GM23248 (cell line): ENCODE measurements around the gene OR51B2. TPM values are rescaled to one million over a fixed set of nuclear protein-coding genes. Genes with fewer than 3 reads are reported as not detected.
A peak's percentile ranks its signal among the peaks of the same experiment; 100 is the strongest.

Source experiments
- DNase-seq: peaks from one replicate; pipeline ENCODE4 v3.0.0-alpha.2; 2015
- H2AFZ ChIP-seq: fragments of 200-600 bp; sonication (generic); 2 replicates; pipeline ENCODE4 v1.6.1; 2016; ENCODE audit warnings: antibody characterized with exemption
- H3F3A ChIP-seq: fragments of 200-600 bp; sonication (generic); 2 replicates; pipeline ENCODE4 v1.6.1; 2016; ENCODE audit warnings: mild to moderate bottlenecking, antibody characterized with exemption, mixed run types; ENCODE audit not compliant: insufficient read depth
- H3K27ac ChIP-seq: fragments of 200-600 bp; sonication (generic); 2 replicates; pipeline ENCODE4 v1.5.1; 2016; ENCODE audit warnings: mild to moderate bottlenecking
- H3K27me3 ChIP-seq: fragments of 200-600 bp; sonication (generic); replicated peaks from 2 replicates; pipeline ENCODE4 v1.6.1; 2016; ENCODE audit warnings: mild to moderate bottlenecking; ENCODE audit not compliant: insufficient read depth
- H3K36me3 ChIP-seq: fragments of 200-600 bp; sonication (generic); 2 replicates; pipeline ENCODE4 v1.6.1; 2016; ENCODE audit warnings: low read depth, mild to moderate bottlenecking
- H3K4me1 ChIP-seq: fragments of 200-600 bp; sonication (generic); 2 replicates; pipeline ENCODE4 v1.6.1; 2016; ENCODE audit warnings: mild to moderate bottlenecking; ENCODE audit not compliant: insufficient read depth
- H3K4me2 ChIP-seq: fragments of 200-600 bp; sonication (generic); one replicate; pipeline ENCODE4 v1.6.1; 2016; ENCODE audit warnings: mild to moderate bottlenecking; ENCODE audit not compliant: unreplicated experiment
- H3K4me3 ChIP-seq: fragments of 200-600 bp; sonication (generic); 2 replicates; pipeline ENCODE4 v1.5.1; 2016; ENCODE audit warnings: mild to moderate bottlenecking
- H3K79me2 ChIP-seq: fragments of 200-600 bp; sonication (generic); 2 replicates; pipeline ENCODE4 v1.6.1; 2016; ENCODE audit warnings: mild to moderate bottlenecking; ENCODE audit not compliant: insufficient read depth
- H3K9ac ChIP-seq: fragments of 200-600 bp; sonication (generic); 2 replicates; pipeline ENCODE4 v1.6.1; 2016; ENCODE audit warnings: mild to moderate bottlenecking
- H3K9me2 ChIP-seq: fragments of 200-600 bp; sonication (generic); 2 replicates; pipeline ENCODE4 v1.6.1; 2016; ENCODE audit warnings: mixed run types, mild to moderate bottlenecking, moderate library complexity; ENCODE audit not compliant: insufficient read depth
- H3K9me3 ChIP-seq: fragments of 200-600 bp; sonication (generic); one replicate; pipeline ENCODE4 v1.6.1; 2017; ENCODE audit warnings: low read depth
- H4K20me1 ChIP-seq: fragments of 200-600 bp; sonication (generic); 2 replicates; pipeline ENCODE4 v1.6.0; 2016; ENCODE audit not compliant: insufficient read depth
- EZH2 ChIP-seq: fragments of 200-600 bp; sonication (generic); IDR thresholded peaks from 2 replicates; pipeline ENCODE4 v1.6.1; 2018; ENCODE audit warnings: antibody characterized with exemption, mild to moderate bottlenecking; ENCODE audit not compliant: insufficient read depth, poor library complexity, severe bottlenecking
- EZH2phosphoT487 ChIP-seq: fragments of 200-600 bp; sonication (generic); IDR thresholded peaks from 2 replicates; pipeline ENCODE4 v1.6.1; 2018; ENCODE audit warnings: antibody characterized with exemption, moderate library complexity, mild to moderate bottlenecking, low read depth; ENCODE audit not compliant: insufficient read depth
- WGBS, 2 experiments: methylation state at CpG; one replicate each; pipeline ENCODE4 v1.1.6; 2015 to 2017; ENCODE audit warnings: low lambda C conversion rate in 2 of 2, low coverage in 1 of 2; ENCODE audit errors: missing lambda C conversion rate in 2 of 2; 5-methylcytosine and 5-hydroxymethylcytosine counted together
- in situ Hi-C: fragments of 300-500 bp; cut with MboI; formaldehyde crosslinking; loops from 2 replicates; pipeline ENCODE4 v1.15.0; 2020
- polyA plus RNA-seq: library from polyadenylated mRNA; unstranded; fragments of >200 nt; fragmentation: Nextera tagmentation; extraction: Ambion mirVana; gene quantifications from 2 replicates; pipeline ENCODE4 v1.2.1, GENCODE V29; 2016
- total RNA-seq: library from RNA; depleted of rRNA; stranded (reverse); fragments of >200 nt; shearing (Covaris generic); gene quantifications from 2 replicates; pipeline ENCODE4 v1.2.3, GENCODE V29; 2014

The OR51B2 gene
- total and polyA plus RNA-seq, 2 experiments from 2014 or later: not detected

GRCh38 chr11:5288906-5289550 lies 35.1 kb downstream of the OR51B2 start:
- H3K4me2 ChIP-seq: peak overlapping the region; percentile 13
- DNase-seq: peak; percentile 60
- H2AFZ ChIP-seq: peak overlapping the region; percentile 66; the same call in 1 of the 2 replicates
- peaks cover 19% of the 10 kb centered on the region for H3F3A ChIP-seq
- in situ Hi-C loops: no loop called here
- TF ChIP-seq EZH2phosphoT487: no peak
- TF ChIP-seq EZH2: no peak
- H3K79me2 ChIP-seq: no peaks in the 10 kb centered on the region
- H3K9ac ChIP-seq: no peak overlapping the region
- no peaks in the 10 kb centered on the region for H3K36me3 ChIP-seq
- 83 to 91% methylated on average over 6 of the region's 6 CpGs for WGBS, 2 experiments
- no peaks in the 10 kb centered on the region for H4K20me1 ChIP-seq
- H3K27me3 ChIP-seq: no peaks in the 10 kb centered on the region
- H3K27ac ChIP-seq: peak overlapping the region; percentile 58
- no peaks in the 10 kb centered on the region for H3K9me3 ChIP-seq
- peaks cover 29% of the 10 kb centered on the region for H3K4me1 ChIP-seq
- H3K4me3 ChIP-seq: peak overlapping the region; percentile 7; the same call in 1 of the 2 replicates
- no peaks in the 10 kb centered on the region for H3K9me2 ChIP-seq

- TF ChIP-seq EZH2phosphoT487 (no peak), EZH2 (no peak)
- in situ Hi-C loops: no loop called here
- peak; percentile 54 for DNase-seq
- Histone ChIP-seq H3K4me3 (no peak overlapping the region), H3K27ac (no peak overlapping the region), H2AFZ (peak overlapping the region; percentile 18; the same call in 1 of the 2 replicates), H4K20me1 (no peaks in the 10 kb centered on the region), H3K4me2 (no peak overlapping the region), H3K9me2 (no peaks in the 10 kb centered on the region), H3K9me3 (no peaks in the 10 kb centered on the region), H3K4me1 (peaks cover 29% of the 10 kb centered on the region), H3K27me3 (no peaks in the 10 kb centered on the region), H3K36me3 (no peaks in the 10 kb centered on the region), H3K9ac (no peak overlapping the region), H3F3A (peaks cover 19% of the 10 kb centered on the region), H3K79me2 (no peaks in the 10 kb centered on the region)
- 62 to 66% methylated on average over 7 of the region's 7 CpGs for WGBS, 2 experiments
Observed at GRCh38 chr11:5288108-5288905, 35.8 kb downstream of the OR51B2 start.

- Histone ChIP-seq H2AFZ (no peak overlapping the region), H3K79me2 (no peaks in the 10 kb centered on the region), H3K4me1 (peaks cover 29% of the 10 kb centered on the region), H3K36me3 (no peaks in the 10 kb centered on the region), H3K4me2 (no peak overlapping the region), H4K20me1 (no peaks in the 10 kb centered on the region), H3F3A (peaks cover 22% of the 10 kb centered on the region), H3K27ac (no peak overlapping the region), H3K9me2 (no peaks in the 10 kb centered on the region), H3K9me3 (no peaks in the 10 kb centered on the region), H3K9ac (no peak overlapping the region), H3K27me3 (no peaks in the 10 kb centered on the region), H3K4me3 (no peak overlapping the region)
- no peak for DNase-seq
- no peak for TF ChIP-seq EZH2phosphoT487
- TF ChIP-seq EZH2: no peak
- in situ Hi-C loops: no loop called here
- 64 to 74% methylated on average over 3 of the region's 3 CpGs for WGBS, 2 experiments
Observed at GRCh38 chr11:5286901-5287300, 37.2 kb downstream of the OR51B2 start.

GRCh38 chr11:5286351-5286750 lies 37.7 kb downstream of the OR51B2 start:
- Histone ChIP-seq H3K27ac (no peak overlapping the region), H3K9me2 (no peaks in the 10 kb centered on the region), H3K9me3 (no peaks in the 10 kb centered on the region), H3K4me1 (peaks cover 29% of the 10 kb centered on the region), H2AFZ (no peak overlapping the region), H3F3A (peaks cover 27% of the 10 kb centered on the region), H4K20me1 (no peaks in the 10 kb centered on the region), H3K36me3 (no peaks in the 10 kb centered on the region), H3K79me2 (no peaks in the 10 kb centered on the region), H3K9ac (no peak overlapping the region), H3K4me2 (no peak overlapping the region), H3K27me3 (no peaks in the 10 kb centered on the region), H3K4me3 (no peak overlapping the region)
- no peak for DNase-seq
- in situ Hi-C loops: no loop called here
- TF ChIP-seq EZH2 (no peak), EZH2phosphoT487 (no peak)
- WGBS, 2 experiments: 35 to 67% methylated on average over 1 of the region's 1 CpG
